Activated CD8-positive, alpha-beta T cell treated with anti-CD3 and anti-CD28 coated beads for 36 hours (primary cell): ENCODE results near the gene PRKCB. TPM values are rescaled to one million over a fixed set of nuclear protein-coding genes. Genes with fewer than 3 reads are reported as not detected.
"Not testable (repeated sequence)": the region's sequence is repeated elsewhere in the genome, so short reads cannot be mapped to it uniquely, and the experiment has no call there.

Experiments
- ATAC-seq: fragments of 200-7000 bp; cut with Tn5 transposase; one replicate; pipeline ENCODE4 v1.10.0; 2021; ENCODE audit warnings: mild to moderate bottlenecking, moderate library complexity
- CTCF ChIA-PET: fragments of 350-600 bp; sonication (Branson Sonifier 250); formaldehyde crosslinking; loops from one replicate; lab custom pipeline; 2021; ENCODE audit warnings: antibody characterized with exemption; lab: Charles Lee
- POLR2A ChIA-PET: fragments of 350-600 bp; sonication (Branson Sonifier 250); formaldehyde crosslinking; loops from one replicate; lab custom pipeline; 2021; ENCODE audit warnings: antibody characterized with exemption; lab: Charles Lee
- DNase-seq: peaks from one replicate; pipeline ENCODE4 v3.0.0-alpha.2; 2020
- H3K27ac Mint-ChIP-seq: one replicate; pipeline ENCODE4 v1.8.0; 2021; ENCODE audit warnings: mild to moderate bottlenecking, mixed read lengths
- H3K27me3 Mint-ChIP-seq: one replicate; pipeline ENCODE4 v1.8.0; 2021; ENCODE audit warnings: mixed read lengths
- H3K36me3 Mint-ChIP-seq: one replicate; pipeline ENCODE4 v1.8.0; 2021; ENCODE audit warnings: low read depth, mixed read lengths
- H3K4me1 Mint-ChIP-seq: one replicate; pipeline ENCODE4 v1.8.0; 2021; ENCODE audit warnings: low read depth, mixed read lengths
- H3K4me3 Mint-ChIP-seq: one replicate; pipeline ENCODE4 v1.8.0; 2021; ENCODE audit warnings: mild to moderate bottlenecking, moderate library complexity, mixed read lengths
- H3K9me3 Mint-ChIP-seq: one replicate; pipeline ENCODE4 v1.8.0; 2021; ENCODE audit warnings: mixed read lengths
- intact Hi-C: fragments of 100-400 bp; cut with micrococcal nuclease; formaldehyde crosslinking; loops from one replicate; pipeline ENCODE4 v1.10.0; 2022
- total RNA-seq, 2 experiments: library from RNA; stranded (reverse); gene quantifications; one replicate each; pipeline ENCODE4 v1.2.3, GENCODE V29; 2021
- TF ChIP-seq, protein P1 (sequence below): fragments of 200-600 bp; IDR thresholded peaks from one replicate; pipeline ENCODE4 v1.8.0; 2022; ENCODE audit warnings: antibody characterized with exemption, mild to moderate bottlenecking

PRKCB gene
- total RNA-seq, 2 experiments from 2014 or later = 101 to 105 TPM

DNA sequence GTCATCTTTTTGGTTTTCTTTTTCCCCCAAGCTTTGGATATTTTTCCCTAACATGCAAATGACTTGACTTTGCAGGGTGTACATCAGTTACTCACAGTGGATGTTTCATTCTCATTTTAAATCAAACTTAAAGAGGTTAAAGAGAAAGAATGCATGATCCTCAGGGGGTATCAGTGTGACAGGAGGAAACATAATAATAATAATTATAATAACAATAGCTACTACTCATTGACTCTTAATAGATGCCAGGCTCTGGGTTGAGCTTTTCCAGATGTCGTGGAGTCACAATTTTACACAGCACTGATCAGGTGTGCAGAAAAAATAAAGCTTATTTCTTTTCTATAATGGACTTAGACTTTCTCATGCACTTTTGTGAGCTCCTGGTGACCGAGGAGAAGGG, 263.1 kb downstream of the PRKCB start:
- POLR2A ChIA-PET = interaction anchor here (1.1 kb wide), 1 partner anchor 324 kb away, joined by 3 read pairs; no protein-coding TSS in a partner anchor
- Mint-ChIP-seq H3K27me3 (no peaks in the 10 kb centered on the region), H3K9me3 (no peaks in the 10 kb centered on the region), H3K4me3 (no peak overlapping the region), H3K27ac (no peak overlapping the region), H3K36me3 (peaks cover 46% of the 10 kb centered on the region), H3K4me1 (peaks cover 5% of the 10 kb centered on the region)
- DNase-seq (no peak), ATAC-seq (no peak)
- CTCF ChIA-PET = interaction anchor here (0.7 to 2.8 kb wide), 6 partner anchors 28 to 406 kb away, joined by 3 to 15 read pairs (median 6); no protein-coding TSS in a partner anchor
- TF ChIP-seq, protein P1, sequence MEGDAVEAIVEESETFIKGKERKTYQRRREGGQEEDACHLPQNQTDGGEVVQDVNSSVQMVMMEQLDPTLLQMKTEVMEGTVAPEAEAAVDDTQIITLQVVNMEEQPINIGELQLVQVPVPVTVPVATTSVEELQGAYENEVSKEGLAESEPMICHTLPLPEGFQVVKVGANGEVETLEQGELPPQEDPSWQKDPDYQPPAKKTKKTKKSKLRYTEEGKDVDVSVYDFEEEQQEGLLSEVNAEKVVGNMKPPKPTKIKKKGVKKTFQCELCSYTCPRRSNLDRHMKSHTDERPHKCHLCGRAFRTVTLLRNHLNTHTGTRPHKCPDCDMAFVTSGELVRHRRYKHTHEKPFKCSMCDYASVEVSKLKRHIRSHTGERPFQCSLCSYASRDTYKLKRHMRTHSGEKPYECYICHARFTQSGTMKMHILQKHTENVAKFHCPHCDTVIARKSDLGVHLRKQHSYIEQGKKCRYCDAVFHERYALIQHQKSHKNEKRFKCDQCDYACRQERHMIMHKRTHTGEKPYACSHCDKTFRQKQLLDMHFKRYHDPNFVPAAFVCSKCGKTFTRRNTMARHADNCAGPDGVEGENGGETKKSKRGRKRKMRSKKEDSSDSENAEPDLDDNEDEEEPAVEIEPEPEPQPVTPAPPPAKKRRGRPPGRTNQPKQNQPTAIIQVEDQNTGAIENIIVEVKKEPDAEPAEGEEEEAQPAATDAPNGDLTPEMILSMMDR = no peak
- intact Hi-C loops = no loop called here

DNA sequence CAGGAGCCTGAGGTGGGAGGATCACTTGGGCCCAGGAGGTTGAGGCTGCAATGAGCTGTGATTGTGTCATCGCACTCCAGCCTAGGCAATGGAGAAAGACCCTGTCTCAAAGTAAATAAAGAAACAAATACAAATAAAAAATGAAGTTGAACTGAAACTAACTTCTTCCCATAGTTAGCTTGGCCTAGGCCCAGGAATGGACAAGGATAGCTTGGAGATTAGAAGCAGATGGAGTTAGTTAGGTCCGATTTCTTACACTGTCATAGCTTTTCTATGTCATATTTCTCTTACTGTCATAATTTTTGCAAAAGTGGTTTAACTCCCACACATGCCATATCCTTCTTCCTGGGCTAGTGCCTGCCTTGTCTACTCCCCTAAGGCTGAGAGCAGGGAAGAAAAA, 265.6 kb downstream of the PRKCB start:
- Mint-ChIP-seq H3K27ac (no peak overlapping the region), H3K9me3 (peaks cover 3% of the 10 kb centered on the region), H3K36me3 (peaks cover 35% of the 10 kb centered on the region), H3K27me3 (no peaks in the 10 kb centered on the region), H3K4me1 (peaks cover 5% of the 10 kb centered on the region), H3K4me3 (no peak overlapping the region)
- DNase-seq (no peak), ATAC-seq (no peak)
- TF ChIP-seq, protein P1 = no peak
- ChIA-PET CTCF (no interaction called here), POLR2A (no interaction called here)
- intact Hi-C loops = no loop called here

DNA sequence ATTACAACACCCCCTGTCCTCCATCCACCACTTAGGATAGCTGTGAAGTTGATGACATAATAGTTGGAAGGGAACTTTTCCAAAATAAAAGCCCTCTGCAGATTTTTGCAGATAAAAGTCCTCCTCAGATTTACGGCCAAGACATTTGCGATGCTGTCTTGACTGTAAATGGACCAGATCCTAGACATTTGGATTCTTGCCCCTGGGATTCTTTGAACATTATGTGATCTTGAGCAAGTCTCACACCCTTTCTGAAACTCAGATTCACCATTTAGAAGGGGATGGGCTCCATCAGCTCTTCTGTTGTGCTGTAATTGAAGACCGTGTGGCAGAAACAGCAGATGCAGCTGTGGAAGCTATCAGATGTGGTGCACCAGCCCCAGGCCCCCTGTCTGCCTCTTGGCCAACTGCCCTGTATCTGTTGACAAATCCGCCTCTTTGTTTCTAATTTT, 266.5 kb downstream of the PRKCB start:
- Mint-ChIP-seq H3K27ac (no peak overlapping the region), H3K4me1 (peaks cover 5% of the 10 kb centered on the region), H3K27me3 (no peaks in the 10 kb centered on the region), H3K36me3 (peaks cover 36% of the 10 kb centered on the region), H3K9me3 (peaks cover 3% of the 10 kb centered on the region), H3K4me3 (no peak overlapping the region)
- ATAC-seq (no peak), DNase-seq (no peak)
- ChIA-PET CTCF (no interaction called here), POLR2A (no interaction called here)
- intact Hi-C loops = no loop called here
- TF ChIP-seq, protein P1 = no peak

DNA sequence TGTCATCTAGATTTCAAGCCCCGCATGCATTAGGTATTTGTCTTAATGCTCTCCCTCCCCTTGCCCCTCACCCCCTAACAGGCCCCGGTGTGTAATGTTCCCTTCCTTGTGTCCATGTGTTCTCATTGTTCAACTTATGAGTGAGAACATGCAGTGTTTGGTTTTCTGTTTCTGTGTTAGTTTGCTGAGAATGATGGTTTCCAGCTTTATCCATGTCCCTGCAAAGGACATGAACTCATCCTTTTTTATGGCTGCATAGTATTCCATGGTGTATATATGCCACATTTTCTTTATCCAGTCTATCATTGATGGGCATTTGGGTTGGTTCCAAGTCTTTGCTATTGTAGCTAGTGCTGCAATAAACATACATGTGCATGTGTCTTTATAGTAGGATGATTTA, 269.7 kb downstream of the PRKCB start:
- POLR2A ChIA-PET, intact Hi-C loops, CTCF ChIA-PET: not testable (repeated sequence)

DNA sequence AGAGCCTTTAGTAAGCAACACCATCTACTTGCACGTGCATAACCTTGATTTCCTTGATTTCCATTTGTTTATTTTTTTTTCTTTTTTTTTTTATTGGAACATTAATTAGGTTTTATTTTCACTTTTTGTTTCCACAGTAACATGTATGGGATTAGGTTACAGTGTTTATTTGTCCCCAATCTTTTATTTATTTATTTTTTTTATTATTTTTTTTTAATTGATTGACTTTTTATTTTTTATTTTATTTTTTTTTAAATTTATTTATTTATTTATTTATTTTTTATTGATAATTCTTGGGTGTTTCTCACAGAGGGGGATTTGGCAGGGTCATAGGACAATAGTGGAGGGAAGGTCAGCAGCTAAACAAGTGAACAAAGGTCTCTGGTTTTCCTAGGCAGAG, 272.3 kb downstream of the PRKCB start:
- intact Hi-C loops, H3K27me3 Mint-ChIP-seq, POLR2A ChIA-PET: not testable (repeated sequence)

More for the DNA sequence above, 269.7 kb downstream of the PRKCB start:
- ATAC-seq, H3K9me3 Mint-ChIP-seq, H3K4me3 Mint-ChIP-seq, H3K27me3 Mint-ChIP-seq, H3K4me1 Mint-ChIP-seq, H3K27ac Mint-ChIP-seq, DNase-seq: not testable (repeated sequence)
- H3K36me3 Mint-ChIP-seq = peaks cover 21% of the 10 kb centered on the region

DNA sequence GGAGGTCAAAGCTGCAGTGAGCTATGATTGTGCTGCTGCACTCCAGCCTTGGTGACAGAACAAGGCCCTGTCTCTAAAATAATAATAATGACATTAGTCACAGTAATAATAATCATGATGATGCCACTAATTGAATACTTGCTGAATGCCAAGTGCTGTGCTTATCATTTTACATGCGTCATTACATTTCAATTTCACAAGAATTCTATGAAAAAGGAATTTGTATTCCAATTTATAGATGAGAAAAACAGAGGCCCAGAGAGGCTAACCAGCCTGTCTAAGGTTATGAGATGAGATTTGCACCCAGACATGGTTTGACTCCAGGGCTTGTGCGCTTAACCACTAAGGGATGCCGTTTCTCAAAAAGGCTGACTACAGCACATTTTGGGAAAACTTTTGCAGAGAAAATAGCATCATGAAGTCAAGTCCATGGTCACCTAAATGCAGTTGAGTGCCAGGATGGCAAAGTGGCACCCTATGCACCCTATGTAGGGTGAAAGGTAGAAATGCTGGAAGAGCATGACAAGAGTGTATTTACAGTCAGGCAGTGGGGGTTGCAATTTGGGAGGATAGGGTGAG, 276.0 kb downstream of the PRKCB start:
- ATAC-seq (no peak), DNase-seq (no peak)
- TF ChIP-seq, protein P1 = no peak
- intact Hi-C loops = no loop called here
- ChIA-PET POLR2A (no interaction called here), CTCF (interaction anchor here (0.6 kb wide), 1 partner anchor 35 kb away, joined by 3 read pairs; no protein-coding TSS in a partner anchor)
- Mint-ChIP-seq H3K27ac (no peak overlapping the region), H3K4me3 (no peak overlapping the region), H3K36me3 (peaks cover 29% of the 10 kb centered on the region), H3K9me3 (no peaks in the 10 kb centered on the region), H3K4me1 (no peaks in the 10 kb centered on the region), H3K27me3 (no peaks in the 10 kb centered on the region)

More for the DNA sequence above, 272.3 kb downstream of the PRKCB start:
- H3K27ac Mint-ChIP-seq, H3K4me1 Mint-ChIP-seq, CTCF ChIA-PET, DNase-seq, H3K4me3 Mint-ChIP-seq, ATAC-seq, H3K9me3 Mint-ChIP-seq: not testable (repeated sequence)
- peaks cover 22% of the 10 kb centered on the region for H3K36me3 Mint-ChIP-seq
